ENCODE measurements around the gene SMARCA2.

GRCh38 chr9:2140600-2141223, 125.6 kb downstream of the SMARCA2 start:
- TF ChIP-seq CTCF (IDR thresholded peaks at IDR 0.05; ENCODE audit: low read length) (no peak), EZH2phosphoT487 (IDR thresholded peaks at IDR 0.05; ENCODE audit: low read length) (no peak)

Measured in MM.1S (cell line).